Measurements from ENCODE around the gene SMIM29. TPM values are rescaled to one million over a fixed set of nuclear protein-coding genes. Genes with fewer than 3 reads are reported as not detected.
A peak's percentile ranks its signal among the peaks of the same experiment; 100 is the strongest.

The SMIM29 gene
- total RNA-seq, 1 donor from 2014 or later, result 17.3 TPM

DNA sequence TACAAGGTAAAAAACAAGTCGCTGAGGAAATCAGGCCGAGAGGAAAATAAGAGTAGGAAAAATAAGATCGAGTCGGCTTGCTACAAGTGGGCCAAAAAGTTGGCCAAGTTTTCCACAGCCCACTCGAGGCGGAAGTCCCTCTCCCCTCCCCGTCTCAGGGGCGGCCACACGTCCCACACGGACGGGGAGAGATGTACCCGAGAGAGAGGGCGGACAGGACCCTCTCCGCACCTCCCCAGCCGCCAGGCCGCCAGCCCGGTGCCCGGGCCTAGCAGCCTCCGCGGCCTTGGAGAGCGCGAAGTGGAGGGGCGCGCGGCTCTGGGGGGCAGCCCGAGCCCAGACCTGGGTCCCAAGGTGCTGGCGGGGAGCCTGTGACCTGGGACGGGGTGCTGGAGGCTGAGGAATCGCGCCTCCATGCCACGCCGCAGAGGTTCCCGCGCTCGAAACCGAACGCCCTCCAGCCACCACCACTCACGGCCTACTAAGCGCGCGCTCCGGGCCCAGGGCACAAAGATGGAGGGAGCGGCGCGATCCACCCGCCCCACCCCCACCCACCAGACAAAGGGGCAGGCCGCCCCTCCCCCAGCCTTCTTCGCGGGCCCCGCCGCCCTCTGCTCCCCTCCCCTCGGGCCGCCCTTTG is 14.0 kb downstream of the SMIM29 start:
- Mint-ChIP-seq H3K4me3 (ENCODE audit: low read depth) (no peak overlapping the region), H3K27ac (peak overlapping the region; percentile 26), H3K9me3 (no peaks in the 10 kb centered on the region), H3K27me3 (ENCODE audit: low read depth) (no peaks in the 10 kb centered on the region), H3K36me3 (ENCODE audit: low read depth) (peaks cover 15% of the 10 kb centered on the region), H3K4me1 (ENCODE audit: low read depth) (peaks cover 25% of the 10 kb centered on the region)
- intact Hi-C loops (cut with micrococcal nuclease), result loop anchor here (5.0 kb wide), 2 partner anchors 37 to 52 kb away; no protein-coding TSS in a partner anchor
- DNase-seq (ENCODE audit: low spot score), result no peak

DNA sequence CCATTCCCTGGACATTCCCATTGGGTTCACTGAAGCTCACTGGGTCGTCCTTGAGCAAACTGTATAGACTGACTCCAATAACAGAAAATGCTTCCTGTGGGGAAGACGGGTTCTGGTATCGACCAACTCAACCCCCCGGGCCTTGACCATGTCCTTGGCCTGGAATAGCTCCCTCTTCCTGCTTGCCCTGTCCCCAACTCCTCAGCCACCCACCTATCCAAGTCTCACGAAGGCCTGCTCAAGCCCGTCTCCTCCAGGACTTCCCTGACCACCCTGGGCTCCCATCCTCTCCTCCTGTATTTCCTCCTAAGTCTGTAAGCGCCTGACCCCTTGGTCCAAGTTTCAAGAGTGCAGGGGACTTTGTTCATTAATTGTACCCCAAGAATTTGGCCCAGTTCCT is 14.9 kb downstream of the SMIM29 start:
- peaks cover 8% of the 10 kb centered on the region for H3K36me3 Mint-ChIP-seq (ENCODE audit: low read depth)
- no peak overlapping the region for H3K4me3 Mint-ChIP-seq (ENCODE audit: low read depth)
- intact Hi-C loops (cut with micrococcal nuclease), result no loop called here
- peaks cover 23% of the 10 kb centered on the region for H3K4me1 Mint-ChIP-seq (ENCODE audit: low read depth)
- peak overlapping the region; percentile 26 for H3K27ac Mint-ChIP-seq
- no peak for DNase-seq (ENCODE audit: low spot score)
- H3K9me3 Mint-ChIP-seq, result no peaks in the 10 kb centered on the region
- H3K27me3 Mint-ChIP-seq (ENCODE audit: low read depth), result no peaks in the 10 kb centered on the region

DNA sequence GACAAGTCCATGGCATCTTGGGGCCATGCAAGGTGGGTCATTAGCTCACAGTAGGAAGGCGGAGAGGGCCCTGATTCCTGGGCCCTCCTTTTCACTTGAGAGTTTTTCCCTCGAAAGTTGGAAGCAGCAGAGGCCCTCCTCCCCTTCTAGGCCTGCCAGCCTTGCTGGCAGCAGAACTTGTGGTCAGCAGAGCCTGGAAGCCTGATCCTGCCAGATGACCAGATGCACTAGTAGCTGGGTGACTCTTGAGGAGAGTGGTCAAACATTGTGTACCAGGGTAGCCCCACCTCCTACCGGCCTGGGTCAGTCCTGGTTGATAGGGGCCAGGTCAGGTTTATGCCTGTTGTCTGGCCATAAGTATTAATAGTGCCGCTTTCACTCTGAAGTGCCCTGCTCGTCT is 15.9 kb downstream of the SMIM29 start:
- DNase-seq (ENCODE audit: low spot score), result no peak
- H3K9me3 Mint-ChIP-seq, result no peaks in the 10 kb centered on the region
- no peaks in the 10 kb centered on the region for H3K27me3 Mint-ChIP-seq (ENCODE audit: low read depth)
- no peaks in the 10 kb centered on the region for H3K36me3 Mint-ChIP-seq (ENCODE audit: low read depth)
- intact Hi-C loops (cut with micrococcal nuclease), result no loop called here
- H3K27ac Mint-ChIP-seq, result no peak overlapping the region
- peaks cover 18% of the 10 kb centered on the region for H3K4me1 Mint-ChIP-seq (ENCODE audit: low read depth)
- no peak overlapping the region for H3K4me3 Mint-ChIP-seq (ENCODE audit: low read depth)

DNA sequence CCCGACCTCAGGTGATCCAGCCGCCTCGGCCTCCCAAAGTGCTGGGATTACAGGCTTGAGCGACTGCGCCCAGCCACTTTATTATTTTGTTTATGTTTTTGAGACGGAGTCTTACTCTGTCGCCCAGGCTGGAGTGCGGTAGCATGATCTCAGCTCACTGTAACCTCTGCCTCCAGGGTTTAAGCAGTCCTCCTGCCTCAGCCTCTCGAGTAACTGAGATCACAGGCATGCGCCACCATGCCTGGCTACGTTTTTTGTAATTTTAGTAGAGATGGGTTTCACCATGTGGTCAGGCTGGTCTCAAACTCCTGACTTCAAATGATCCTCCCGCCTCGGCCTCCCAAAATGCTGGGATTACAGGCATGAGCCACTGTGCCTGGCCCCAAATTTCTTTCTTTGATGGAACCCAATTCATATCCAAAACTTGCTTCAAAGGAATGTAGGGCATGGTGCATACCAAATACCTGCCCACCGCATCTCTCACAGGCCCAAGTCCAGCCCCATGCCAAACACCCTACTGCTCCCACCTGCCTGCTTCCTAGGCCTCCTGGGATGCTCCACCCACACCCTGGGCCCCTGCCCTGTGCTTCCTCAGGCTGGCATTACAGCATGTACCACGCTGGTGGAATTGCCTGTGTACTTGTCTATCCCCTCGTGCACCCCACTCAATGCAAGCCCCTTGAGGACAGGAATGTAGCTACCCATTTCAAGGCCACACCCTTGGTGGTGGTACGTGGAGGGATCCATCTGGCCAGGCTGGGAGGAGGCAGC is 17.1 kb downstream of the SMIM29 start:
- Mint-ChIP-seq H3K4me3 (ENCODE audit: low read depth) (no peak overlapping the region), H3K27me3 (ENCODE audit: low read depth) (no peaks in the 10 kb centered on the region), H3K27ac (no peak overlapping the region), H3K9me3 (no peaks in the 10 kb centered on the region), H3K4me1 (ENCODE audit: low read depth) (peaks cover 27% of the 10 kb centered on the region), H3K36me3 (ENCODE audit: low read depth) (no peaks in the 10 kb centered on the region)
- DNase-seq (ENCODE audit: low spot score), result no peak
- intact Hi-C loops (cut with micrococcal nuclease), result no loop called here

- no peak overlapping the region for H3K4me3 Mint-ChIP-seq (ENCODE audit: low read depth)
- H3K36me3 Mint-ChIP-seq (ENCODE audit: low read depth), result no peaks in the 10 kb centered on the region
- peaks cover 24% of the 10 kb centered on the region for H3K4me1 Mint-ChIP-seq (ENCODE audit: low read depth)
- no peak overlapping the region for H3K27ac Mint-ChIP-seq
- intact Hi-C loops (cut with micrococcal nuclease), result no loop called here
- DNase-seq (ENCODE audit: low spot score), result no peak
- no peaks in the 10 kb centered on the region for H3K9me3 Mint-ChIP-seq
- no peaks in the 10 kb centered on the region for H3K27me3 Mint-ChIP-seq (ENCODE audit: low read depth)
Measured at GRCh38 chr6:34230653-34231371, 18.0 kb downstream of the SMIM29 start.

GRCh38 chr6:34229877-34230276 is 18.9 kb downstream of the SMIM29 start:
- no peak for DNase-seq (ENCODE audit: low spot score)
- Mint-ChIP-seq H3K4me1 (ENCODE audit: low read depth) (peaks cover 23% of the 10 kb centered on the region), H3K9me3 (no peaks in the 10 kb centered on the region), H3K27me3 (ENCODE audit: low read depth) (no peaks in the 10 kb centered on the region), H3K27ac (no peak overlapping the region), H3K4me3 (ENCODE audit: low read depth) (no peak overlapping the region), H3K36me3 (ENCODE audit: low read depth) (no peaks in the 10 kb centered on the region)
- intact Hi-C loops (cut with micrococcal nuclease), result no loop called here

DNA sequence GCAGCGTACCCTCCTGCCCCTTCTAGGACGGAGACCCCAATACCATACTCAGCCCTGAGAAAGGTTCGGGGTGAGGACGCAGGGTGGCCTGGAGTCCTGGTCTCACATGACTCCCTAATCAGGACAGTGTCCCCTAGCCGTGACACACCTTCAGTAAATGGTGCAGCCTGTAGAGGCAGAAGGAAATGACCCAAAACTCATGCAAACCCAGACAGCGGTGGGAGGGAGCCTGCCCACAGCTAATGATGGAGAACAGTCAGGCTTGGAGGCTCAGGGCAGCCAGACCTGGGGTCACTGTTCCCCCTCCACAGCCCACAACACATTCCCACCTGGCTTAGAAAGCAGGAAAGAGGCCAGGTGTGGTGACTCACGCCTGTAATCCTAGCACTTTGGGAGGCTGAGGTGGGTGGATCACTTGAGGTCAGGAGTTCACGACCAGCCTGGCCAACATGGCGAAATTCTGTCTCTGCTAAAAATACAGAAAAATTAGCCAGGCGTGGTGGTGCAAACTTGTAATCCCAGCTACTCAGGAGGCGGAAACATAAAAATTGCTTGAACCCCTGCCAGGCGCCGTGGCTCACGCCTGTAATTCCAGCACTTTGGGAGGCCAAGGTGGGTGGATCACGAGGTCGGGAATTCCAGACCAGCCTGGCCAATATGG is 20.9 kb downstream of the SMIM29 start:
- Mint-ChIP-seq H3K4me3 (ENCODE audit: low read depth) (no peak overlapping the region), H3K27me3 (ENCODE audit: low read depth) (no peaks in the 10 kb centered on the region), H3K36me3 (ENCODE audit: low read depth) (no peaks in the 10 kb centered on the region), H3K9me3 (no peaks in the 10 kb centered on the region), H3K4me1 (ENCODE audit: low read depth) (peaks cover 27% of the 10 kb centered on the region), H3K27ac (no peak overlapping the region)
- intact Hi-C loops (cut with micrococcal nuclease), result no loop called here
- DNase-seq (ENCODE audit: low spot score), result no peak

DNA sequence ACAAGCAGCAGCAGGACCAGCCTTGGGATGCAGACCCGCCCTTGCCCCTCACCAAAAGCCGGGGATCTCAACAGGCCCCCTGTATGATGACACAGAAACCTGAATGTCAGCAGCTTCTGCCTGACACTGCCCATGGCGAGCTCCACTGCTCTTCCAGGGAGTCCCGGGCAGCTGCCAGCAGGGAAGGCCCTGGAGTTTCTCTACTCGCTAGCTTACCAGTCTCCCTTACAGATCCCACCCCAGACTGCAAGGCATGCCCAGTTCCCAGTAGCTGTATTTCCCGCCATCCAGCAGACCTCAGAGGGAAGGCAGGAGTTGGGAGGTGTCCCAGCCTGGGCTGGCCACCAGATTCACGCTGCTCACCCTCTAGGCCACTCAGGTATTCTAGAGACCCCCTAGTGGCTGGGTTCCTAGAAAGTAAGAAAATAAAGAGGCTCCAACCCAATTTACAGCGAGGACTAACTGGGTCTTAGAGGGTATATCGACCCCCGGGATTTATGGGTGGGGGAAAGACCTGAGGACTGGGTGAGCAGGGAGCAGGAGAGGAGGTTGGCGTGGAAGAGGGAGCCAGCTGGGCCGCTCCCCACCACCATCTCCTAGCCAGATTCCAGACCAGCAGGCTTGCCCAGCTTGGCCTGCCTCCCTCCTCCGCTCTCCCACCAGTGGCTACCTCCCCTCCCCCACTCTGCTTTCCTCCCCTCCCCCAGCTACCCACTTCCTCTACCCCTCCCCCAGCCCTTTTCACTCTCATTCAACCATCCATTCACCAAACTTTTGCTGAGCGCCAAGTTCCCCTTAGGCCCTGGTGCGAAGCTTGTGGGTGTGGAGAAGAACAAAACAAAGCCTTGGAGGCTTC is 21.8 kb downstream of the SMIM29 start:
- H3K4me3 Mint-ChIP-seq (ENCODE audit: low read depth), result no peak overlapping the region
- intact Hi-C loops (cut with micrococcal nuclease), result no loop called here
- H3K4me1 Mint-ChIP-seq (ENCODE audit: low read depth), result peaks cover 27% of the 10 kb centered on the region
- no peaks in the 10 kb centered on the region for H3K27me3 Mint-ChIP-seq (ENCODE audit: low read depth)
- no peak overlapping the region for H3K27ac Mint-ChIP-seq
- no peak for DNase-seq (ENCODE audit: low spot score)
- H3K36me3 Mint-ChIP-seq (ENCODE audit: low read depth), result no peaks in the 10 kb centered on the region
- H3K9me3 Mint-ChIP-seq, result no peaks in the 10 kb centered on the region

DNA sequence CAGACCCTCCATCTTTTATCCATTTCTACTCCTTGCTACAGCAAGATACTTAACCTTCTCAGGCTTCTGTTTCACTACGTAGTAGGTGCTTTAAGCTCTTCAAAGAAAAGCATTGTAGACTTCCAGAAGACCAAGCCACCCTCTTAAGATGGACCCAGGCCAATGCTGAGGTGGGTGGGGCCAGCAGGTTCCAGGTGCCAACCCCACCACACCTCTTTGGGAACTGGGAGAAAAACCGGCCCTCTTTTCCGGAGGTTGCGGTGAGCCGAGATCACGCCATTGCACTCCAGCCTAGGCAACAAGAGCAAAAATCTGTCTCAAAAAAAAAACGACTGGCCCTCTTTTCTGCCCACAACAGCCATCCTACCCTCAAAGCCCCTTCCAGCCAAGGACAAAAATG is 22.7 kb downstream of the SMIM29 start:
- Mint-ChIP-seq H3K4me3 (ENCODE audit: low read depth) (no peak overlapping the region), H3K36me3 (ENCODE audit: low read depth) (no peaks in the 10 kb centered on the region), H3K4me1 (ENCODE audit: low read depth) (peaks cover 27% of the 10 kb centered on the region), H3K9me3 (no peaks in the 10 kb centered on the region), H3K27me3 (ENCODE audit: low read depth) (no peaks in the 10 kb centered on the region), H3K27ac (no peak overlapping the region)
- DNase-seq (ENCODE audit: low spot score), result no peak
- intact Hi-C loops (cut with micrococcal nuclease), result no loop called here

DNA sequence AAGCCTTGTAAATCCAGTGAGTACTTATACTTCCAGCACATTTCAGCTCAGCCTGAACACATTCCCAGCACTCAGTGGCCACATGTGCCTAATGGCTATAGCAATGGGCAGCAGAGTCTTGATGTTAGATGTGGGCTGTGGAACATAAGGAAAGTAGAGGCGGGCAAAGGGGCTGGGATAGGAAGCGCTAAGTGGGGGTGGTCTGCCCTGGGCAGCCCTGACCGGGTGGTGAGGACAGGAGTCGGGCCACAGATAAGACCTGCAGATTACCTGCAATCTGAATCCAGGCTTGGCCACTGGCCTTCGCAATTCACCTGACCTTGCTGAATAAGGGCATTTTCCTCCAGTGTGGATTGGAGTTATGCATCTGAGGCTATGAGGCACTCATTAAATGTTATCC is 23.3 kb downstream of the SMIM29 start:
- Mint-ChIP-seq H3K4me3 (ENCODE audit: low read depth) (no peak overlapping the region), H3K4me1 (ENCODE audit: low read depth) (peaks cover 27% of the 10 kb centered on the region), H3K27me3 (ENCODE audit: low read depth) (no peaks in the 10 kb centered on the region), H3K36me3 (ENCODE audit: low read depth) (no peaks in the 10 kb centered on the region), H3K27ac (no peak overlapping the region), H3K9me3 (no peaks in the 10 kb centered on the region)
- intact Hi-C loops (cut with micrococcal nuclease), result loop anchor here (2.0 kb wide), 1 partner anchor 23 kb away; the partner anchor contains the start of gene SMIM29
- DNase-seq (ENCODE audit: low spot score), result no peak

DNA sequence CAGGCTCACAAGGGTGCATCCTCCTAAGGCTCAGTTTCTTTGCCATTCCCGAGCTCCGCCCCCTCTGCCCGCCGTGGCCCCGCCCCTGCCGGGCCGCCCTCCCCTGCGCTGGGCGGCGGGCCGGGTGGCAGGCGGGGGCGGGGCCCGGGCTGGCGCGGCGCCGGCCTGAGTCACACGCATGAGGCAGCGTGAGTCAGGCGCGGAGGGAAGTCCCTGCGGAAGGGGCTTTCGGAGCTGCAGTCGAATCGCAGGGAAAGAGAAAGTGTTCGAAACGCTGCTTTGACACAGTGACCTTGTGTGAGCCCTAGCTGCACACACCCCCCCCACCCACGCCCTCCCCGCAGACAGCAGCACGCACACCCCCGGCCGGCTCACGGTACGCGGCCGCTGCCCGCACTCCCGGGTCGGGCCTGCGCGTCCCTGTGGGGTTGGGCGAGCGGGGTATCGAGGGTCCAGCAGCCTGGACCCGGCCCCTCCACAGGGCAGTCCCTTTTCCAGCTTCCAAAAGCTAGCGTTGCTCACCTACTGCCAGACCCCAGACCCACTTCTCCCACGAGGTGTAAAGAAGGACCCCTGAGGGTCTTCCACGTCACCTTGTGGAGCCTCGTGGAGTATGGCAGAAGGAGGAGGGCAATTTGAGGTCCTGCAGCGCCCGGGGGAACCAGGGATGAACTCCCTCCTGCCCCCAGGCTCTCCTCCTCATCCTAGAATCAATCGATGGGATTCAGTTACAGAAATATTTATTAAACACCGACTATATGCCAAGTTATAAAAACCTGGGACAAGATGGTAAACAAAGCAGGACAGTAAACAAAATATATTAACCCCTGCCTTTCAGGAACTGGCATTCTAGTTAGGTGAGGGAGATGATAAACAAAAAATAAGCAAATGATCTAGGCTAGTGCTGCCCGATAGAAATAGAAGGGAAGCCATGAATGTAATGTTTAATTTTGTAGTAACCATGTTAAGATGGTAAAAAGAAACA is 24.6 kb downstream of the SMIM29 start:
- H3K36me3 Mint-ChIP-seq (ENCODE audit: low read depth), result no peaks in the 10 kb centered on the region
- peaks cover 24% of the 10 kb centered on the region for H3K4me1 Mint-ChIP-seq (ENCODE audit: low read depth)
- peak overlapping the region; percentile 84 for H3K27ac Mint-ChIP-seq
- peak; percentile 91 for DNase-seq (ENCODE audit: low spot score)
- intact Hi-C loops (cut with micrococcal nuclease), result loop anchor here (1.0 to 2.0 kb wide), 3 partner anchors 12 to 25 kb away; partner anchors contain the start of genes HMGA1 and SMIM29
- H3K4me3 Mint-ChIP-seq (ENCODE audit: low read depth), result peak overlapping the region; percentile 60
- no peaks in the 10 kb centered on the region for H3K9me3 Mint-ChIP-seq
- H3K27me3 Mint-ChIP-seq (ENCODE audit: low read depth), result peaks cover 3% of the 10 kb centered on the region
